Neural progenitor cell (in vitro differentiated cells): Measurements from ENCODE around the gene FAM9A. TPM values are rescaled to one million over a fixed set of nuclear protein-coding genes. Genes with fewer than 3 reads are reported as not detected.

ENCODE experiments used
- DNase-seq: peaks from one replicate; pipeline ENCODE4 v3.0.0-alpha.2; 2016; ENCODE audit warnings: low spot score
- H2AFZ ChIP-seq: fragments of 200-600 bp; sonication (generic); replicated peaks from 2 replicates; pipeline ENCODE4 v1.6.1; 2016; ENCODE audit warnings: antibody characterized with exemption
- H3F3A ChIP-seq: fragments of 200-600 bp; sonication (generic); 2 replicates; pipeline ENCODE4 v1.6.1; 2016; ENCODE audit warnings: antibody characterized with exemption, low read depth
- H3K27ac ChIP-seq: fragments of 200-600 bp; sonication (generic); 2 replicates; pipeline ENCODE4 v1.5.1; 2016; ENCODE audit warnings: mild to moderate bottlenecking
- H3K27me3 ChIP-seq: fragments of 200-600 bp; sonication (generic); 2 replicates; pipeline ENCODE4 v1.6.1; 2016; ENCODE audit warnings: mild to moderate bottlenecking, moderate library complexity
- H3K36me3 ChIP-seq: fragments of 200-600 bp; sonication (generic); 2 replicates; pipeline ENCODE4 v1.5.1; 2016
- H3K4me1 ChIP-seq: fragments of 200-600 bp; sonication (generic); 2 replicates; pipeline ENCODE4 v1.6.1; 2016; ENCODE audit warnings: mixed run types
- H3K4me2 ChIP-seq: fragments of 200-600 bp; sonication (generic); 2 replicates; pipeline ENCODE4 v1.6.1; 2016
- H3K4me3 ChIP-seq: fragments of 200-600 bp; sonication (generic); 2 replicates; pipeline ENCODE4 v1.5.1; 2016
- H3K79me2 ChIP-seq: fragments of 200-600 bp; sonication (generic); 2 replicates; pipeline ENCODE4 v1.6.1; 2016; ENCODE audit warnings: low read depth
- H3K9ac ChIP-seq: fragments of 200-600 bp; sonication (generic); 2 replicates; pipeline ENCODE4 v1.6.1; 2016
- H3K9me3 ChIP-seq: fragments of 200-600 bp; sonication (generic); 2 replicates; pipeline ENCODE4 v1.5.1; 2016; ENCODE audit warnings: low read depth
- H4K20me1 ChIP-seq: fragments of 200-600 bp; sonication (generic); 2 replicates; pipeline ENCODE4 v1.6.1; 2016; ENCODE audit warnings: low read depth
- H3K27ac Mint-ChIP-seq: 3 replicates; pipeline ENCODE4 v1.8.0; 2021; ENCODE audit warnings: mixed read lengths
- H3K27me3 Mint-ChIP-seq: 2 replicates; pipeline ENCODE4 v1.8.0; 2022; ENCODE audit warnings: low read depth, mild to moderate bottlenecking, inconsistent platforms, moderate library complexity, mixed read lengths; ENCODE audit not compliant: insufficient read depth
- H3K36me3 Mint-ChIP-seq: 3 replicates; pipeline ENCODE4 v1.8.0; 2021; ENCODE audit warnings: mixed read lengths
- H3K4me1 Mint-ChIP-seq: 3 replicates; pipeline ENCODE4 v1.8.0; 2021; ENCODE audit warnings: mixed read lengths
- H3K4me3 Mint-ChIP-seq: 3 replicates; pipeline ENCODE4 v1.8.0; 2021; ENCODE audit warnings: mild to moderate bottlenecking, moderate library complexity, mixed read lengths
- H3K9me3 Mint-ChIP-seq: 3 replicates; pipeline ENCODE4 v1.8.0; 2020; ENCODE audit warnings: mixed read lengths
- CTCF ChIP-seq: fragments of 200-600 bp; sonication (generic); IDR thresholded peaks from 2 replicates; pipeline ENCODE4 v1.5.1; 2017; ENCODE audit warnings: antibody characterized with exemption, mild to moderate bottlenecking
- EZH2 ChIP-seq: fragments of 200-600 bp; sonication (generic); IDR thresholded peaks from 2 replicates; pipeline ENCODE4 v1.6.1; 2017; ENCODE audit warnings: antibody characterized with exemption, mild to moderate bottlenecking, moderate library complexity
- EZH2phosphoT487 ChIP-seq: fragments of 200-600 bp; sonication (generic); IDR thresholded peaks from 2 replicates; pipeline ENCODE4 v1.6.1; 2017; ENCODE audit warnings: antibody characterized with exemption
- total RNA-seq: library from RNA; depleted of rRNA; stranded (reverse); fragments of >200 nt; gene quantifications from 2 replicates; pipeline ENCODE4 v1.2.3, GENCODE V29; 2015; ENCODE audit warnings: low replicate concordance

FAM9A gene
- total RNA-seq, 1 donor from 2014 or later, result not detected

GRCh38 chrX:8815460-8816065 lies 14.4 kb upstream of the FAM9A start:
- Histone ChIP-seq H3K4me2 (no peak overlapping the region), H3K4me3 (no peak overlapping the region), H3K4me1 (no peaks in the 10 kb centered on the region), H3K36me3 (no peaks in the 10 kb centered on the region), H3K27me3 (no peaks in the 10 kb centered on the region), H3K9me3 (no peaks in the 10 kb centered on the region), H4K20me1 (no peaks in the 10 kb centered on the region), H2AFZ (no peak overlapping the region), H3K79me2 (no peaks in the 10 kb centered on the region), H3K9ac (no peak overlapping the region), H3F3A (no peaks in the 10 kb centered on the region), H3K27ac (no peak overlapping the region)
- DNase-seq, result peak; percentile 66
- no peaks in the 10 kb centered on the region for H3K36me3 Mint-ChIP-seq
- no peak for TF ChIP-seq EZH2
- peak; percentile 79 for TF ChIP-seq CTCF
- TF ChIP-seq EZH2phosphoT487, result no peak
- H3K27ac Mint-ChIP-seq, result no peak overlapping the region
- no peaks in the 10 kb centered on the region for H3K9me3 Mint-ChIP-seq
- H3K4me3 Mint-ChIP-seq, result no peak overlapping the region
- H3K4me1 Mint-ChIP-seq, result no peaks in the 10 kb centered on the region
- H3K27me3 Mint-ChIP-seq, result peaks cover 2% of the 10 kb centered on the region

GRCh38 chrX:8813036-8813435 lies 11.9 kb upstream of the FAM9A start:
- no peaks in the 10 kb centered on the region for H3K36me3 Mint-ChIP-seq
- Histone ChIP-seq H3K36me3 (no peaks in the 10 kb centered on the region), H4K20me1 (no peaks in the 10 kb centered on the region), H3K27me3 (no peaks in the 10 kb centered on the region), H3K4me1 (no peaks in the 10 kb centered on the region), H3F3A (no peaks in the 10 kb centered on the region), H3K9ac (no peak overlapping the region), H3K27ac (no peak overlapping the region), H3K79me2 (no peaks in the 10 kb centered on the region), H3K9me3 (no peaks in the 10 kb centered on the region), H3K4me3 (no peak overlapping the region), H2AFZ (no peak overlapping the region), H3K4me2 (no peak overlapping the region)
- H3K9me3 Mint-ChIP-seq, result no peaks in the 10 kb centered on the region
- no peak overlapping the region for H3K27ac Mint-ChIP-seq
- peaks cover 4% of the 10 kb centered on the region for H3K27me3 Mint-ChIP-seq
- no peaks in the 10 kb centered on the region for H3K4me1 Mint-ChIP-seq
- no peak for DNase-seq
- H3K4me3 Mint-ChIP-seq, result no peak overlapping the region
- no peak for TF ChIP-seq CTCF
- TF ChIP-seq EZH2phosphoT487, result no peak
- TF ChIP-seq EZH2, result no peak

- H3K36me3 ChIP-seq, result no peaks in the 10 kb centered on the region
- Mint-ChIP-seq H3K9me3 (no peaks in the 10 kb centered on the region), H3K36me3 (no peaks in the 10 kb centered on the region)
Observed at GRCh38 chrX:8811611-8812010, 10.4 kb upstream of the FAM9A start.

More at GRCh38 chrX:8811611-8812010, 10.4 kb upstream of the FAM9A start:
- H3K27me3 Mint-ChIP-seq, result peaks cover 4% of the 10 kb centered on the region
- H3K27ac ChIP-seq, result no peak overlapping the region
- DNase-seq, result no peak
- H3K9me3 ChIP-seq, result no peaks in the 10 kb centered on the region
- TF ChIP-seq EZH2phosphoT487 (no peak), CTCF (no peak), EZH2 (no peak)
- H3K4me3 ChIP-seq, result no peak overlapping the region
- no peak overlapping the region for H3K4me2 ChIP-seq
- H4K20me1 ChIP-seq, result no peaks in the 10 kb centered on the region
- H3F3A ChIP-seq, result no peaks in the 10 kb centered on the region
- no peaks in the 10 kb centered on the region for H3K4me1 ChIP-seq
- H3K79me2 ChIP-seq, result no peaks in the 10 kb centered on the region
- no peaks in the 10 kb centered on the region for H3K27me3 ChIP-seq
- no peak overlapping the region for H3K27ac Mint-ChIP-seq
- H3K4me3 Mint-ChIP-seq, result no peak overlapping the region
- no peak overlapping the region for H2AFZ ChIP-seq
- no peak overlapping the region for H3K9ac ChIP-seq
- no peaks in the 10 kb centered on the region for H3K4me1 Mint-ChIP-seq
